Tibial nerve (tissue), 3 donors: Measurements from ENCODE around the gene HS2ST1.

Experiments
- POLR2A ChIP-seq, 2 donors: fragments of 450-650 bp; IDR thresholded peaks; one replicate each; pipeline ENCODE4 v1.6.1; 2017; ENCODE audit warnings: antibody characterized with exemption in 2 of 2, mild to moderate bottlenecking in 2 of 2, moderate library complexity in 2 of 2
- TF ChIP-seq, protein P1 (sequence below), 5 experiments: fragments of 200-600 bp in 3 of 5; fragments of 450-650 bp in 2 of 5; sonication (generic) in 3 of 5; IDR thresholded peaks; one replicate each; pipeline ENCODE4 v1.5.1; 2016 to 2019; ENCODE audit warnings: antibody characterized with exemption in 5 of 5, mild to moderate bottlenecking in 3 of 5, moderate library complexity in 2 of 5

DNA sequence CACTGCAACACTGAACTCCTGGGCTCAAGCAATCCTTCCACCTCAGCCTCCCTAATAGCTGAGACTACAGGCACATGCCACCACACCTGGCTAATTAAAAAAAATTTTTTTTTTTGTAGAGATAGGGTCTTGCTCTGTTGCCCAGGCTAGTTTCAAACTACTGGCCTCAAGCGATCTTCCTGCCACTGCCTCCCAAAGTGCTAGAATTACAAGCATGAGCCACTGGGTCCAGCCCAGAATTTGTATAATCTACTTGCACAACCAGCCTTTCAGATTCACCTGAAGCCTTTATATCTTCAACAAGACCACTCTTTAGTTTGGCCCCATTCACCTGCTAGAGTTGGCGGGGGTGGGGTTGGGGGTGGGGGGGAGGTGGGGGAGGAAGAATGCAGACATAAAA is 232.6 kb downstream of the HS2ST1 start:
- TF ChIP-seq, protein P1, sequence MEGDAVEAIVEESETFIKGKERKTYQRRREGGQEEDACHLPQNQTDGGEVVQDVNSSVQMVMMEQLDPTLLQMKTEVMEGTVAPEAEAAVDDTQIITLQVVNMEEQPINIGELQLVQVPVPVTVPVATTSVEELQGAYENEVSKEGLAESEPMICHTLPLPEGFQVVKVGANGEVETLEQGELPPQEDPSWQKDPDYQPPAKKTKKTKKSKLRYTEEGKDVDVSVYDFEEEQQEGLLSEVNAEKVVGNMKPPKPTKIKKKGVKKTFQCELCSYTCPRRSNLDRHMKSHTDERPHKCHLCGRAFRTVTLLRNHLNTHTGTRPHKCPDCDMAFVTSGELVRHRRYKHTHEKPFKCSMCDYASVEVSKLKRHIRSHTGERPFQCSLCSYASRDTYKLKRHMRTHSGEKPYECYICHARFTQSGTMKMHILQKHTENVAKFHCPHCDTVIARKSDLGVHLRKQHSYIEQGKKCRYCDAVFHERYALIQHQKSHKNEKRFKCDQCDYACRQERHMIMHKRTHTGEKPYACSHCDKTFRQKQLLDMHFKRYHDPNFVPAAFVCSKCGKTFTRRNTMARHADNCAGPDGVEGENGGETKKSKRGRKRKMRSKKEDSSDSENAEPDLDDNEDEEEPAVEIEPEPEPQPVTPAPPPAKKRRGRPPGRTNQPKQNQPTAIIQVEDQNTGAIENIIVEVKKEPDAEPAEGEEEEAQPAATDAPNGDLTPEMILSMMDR (IDR thresholded peaks at IDR 0.05), result no peak
- no peak for TF ChIP-seq POLR2A (IDR thresholded peaks at IDR 0.05)
